Rectal smooth muscle tissue (tissue), 1 donor: Measurements from ENCODE around the gene DRC7.

Experiments
- H3K27ac ChIP-seq: one replicate; pipeline ENCODE4 v1.7.0; 2013; ENCODE audit warnings: low read depth, low read length, inconsistent platforms
- H3K27me3 ChIP-seq: one replicate; pipeline ENCODE4 v1.7.0; 2013; ENCODE audit warnings: low read length; ENCODE audit not compliant: control insufficient read depth, insufficient read depth
- H3K36me3 ChIP-seq: one replicate; pipeline ENCODE4 v1.7.0; 2013; ENCODE audit warnings: low read length; ENCODE audit not compliant: control insufficient read depth, insufficient read depth
- H3K4me1 ChIP-seq: one replicate; pipeline ENCODE4 v1.7.0; 2013; ENCODE audit warnings: low read length; ENCODE audit not compliant: control insufficient read depth, insufficient read depth
- H3K4me3 ChIP-seq: one replicate; pipeline ENCODE4 v1.7.0; 2013; ENCODE audit warnings: low read length
- H3K9ac ChIP-seq: one replicate; pipeline ENCODE4 v1.7.0; 2013; ENCODE audit warnings: low read length

Gene DRC7, protein sequence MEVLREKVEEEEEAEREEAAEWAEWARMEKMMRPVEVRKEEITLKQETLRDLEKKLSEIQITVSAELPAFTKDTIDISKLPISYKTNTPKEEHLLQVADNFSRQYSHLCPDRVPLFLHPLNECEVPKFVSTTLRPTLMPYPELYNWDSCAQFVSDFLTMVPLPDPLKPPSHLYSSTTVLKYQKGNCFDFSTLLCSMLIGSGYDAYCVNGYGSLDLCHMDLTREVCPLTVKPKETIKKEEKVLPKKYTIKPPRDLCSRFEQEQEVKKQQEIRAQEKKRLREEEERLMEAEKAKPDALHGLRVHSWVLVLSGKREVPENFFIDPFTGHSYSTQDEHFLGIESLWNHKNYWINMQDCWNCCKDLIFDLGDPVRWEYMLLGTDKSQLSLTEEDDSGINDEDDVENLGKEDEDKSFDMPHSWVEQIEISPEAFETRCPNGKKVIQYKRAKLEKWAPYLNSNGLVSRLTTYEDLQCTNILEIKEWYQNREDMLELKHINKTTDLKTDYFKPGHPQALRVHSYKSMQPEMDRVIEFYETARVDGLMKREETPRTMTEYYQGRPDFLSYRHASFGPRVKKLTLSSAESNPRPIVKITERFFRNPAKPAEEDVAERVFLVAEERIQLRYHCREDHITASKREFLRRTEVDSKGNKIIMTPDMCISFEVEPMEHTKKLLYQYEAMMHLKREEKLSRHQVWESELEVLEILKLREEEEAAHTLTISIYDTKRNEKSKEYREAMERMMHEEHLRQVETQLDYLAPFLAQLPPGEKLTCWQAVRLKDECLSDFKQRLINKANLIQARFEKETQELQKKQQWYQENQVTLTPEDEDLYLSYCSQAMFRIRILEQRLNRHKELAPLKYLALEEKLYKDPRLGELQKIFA

DNA sequence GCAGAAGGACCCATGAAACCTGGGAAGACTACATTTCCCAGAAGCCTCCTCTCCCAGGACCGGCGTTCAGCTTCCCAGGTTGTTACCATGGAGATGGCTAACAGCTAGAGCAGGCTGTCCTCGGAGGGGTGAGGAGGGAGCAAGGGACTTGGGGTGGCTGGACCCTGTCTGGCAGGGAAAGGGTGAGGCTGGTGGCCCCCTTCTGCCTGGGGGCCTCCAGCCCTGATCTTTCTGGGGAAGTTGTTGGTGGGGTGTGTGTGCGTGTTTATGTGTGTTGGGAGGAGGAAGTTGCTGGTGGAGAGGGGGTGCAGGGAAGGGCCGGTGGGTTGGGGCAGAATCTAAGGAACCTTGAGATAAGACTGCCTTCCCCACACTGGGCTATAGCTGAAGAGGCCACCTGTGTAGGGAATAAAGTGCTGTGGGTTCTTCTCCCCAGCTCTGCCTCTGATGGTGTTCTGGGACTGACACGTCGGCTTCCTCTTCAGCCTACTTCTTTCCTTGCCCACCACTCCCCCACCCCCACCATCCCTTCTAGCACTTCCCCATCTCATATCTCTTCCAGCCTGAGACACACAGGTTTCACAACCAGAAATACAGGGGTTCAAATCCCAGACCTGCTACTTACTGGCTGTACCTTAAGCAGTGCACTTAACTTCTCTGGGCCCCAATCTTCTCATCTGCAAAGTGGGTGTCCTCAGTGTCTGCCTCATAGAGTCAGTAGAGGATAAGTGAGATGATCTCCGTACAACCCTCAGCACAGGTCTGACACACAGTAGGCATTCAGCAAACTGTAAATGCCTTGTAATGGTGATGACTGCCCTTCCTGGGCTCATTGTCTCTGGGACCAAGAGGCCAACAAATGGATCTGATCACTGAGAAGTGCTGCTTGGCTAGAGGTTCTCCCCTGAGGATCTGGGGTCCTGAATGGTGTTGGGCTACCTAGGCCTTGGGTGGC, at the start of gene DRC7:
TSS of gene DRC7 (plus strand) at position 82 of the 955 bp plus-strand sequence. CDS start 3,144 bp downstream, outside the sequence.
- Histone ChIP-seq H3K27ac (no peak within 1 kb of the TSS), H3K4me3 (no peak within 1 kb of the TSS)

DNA sequence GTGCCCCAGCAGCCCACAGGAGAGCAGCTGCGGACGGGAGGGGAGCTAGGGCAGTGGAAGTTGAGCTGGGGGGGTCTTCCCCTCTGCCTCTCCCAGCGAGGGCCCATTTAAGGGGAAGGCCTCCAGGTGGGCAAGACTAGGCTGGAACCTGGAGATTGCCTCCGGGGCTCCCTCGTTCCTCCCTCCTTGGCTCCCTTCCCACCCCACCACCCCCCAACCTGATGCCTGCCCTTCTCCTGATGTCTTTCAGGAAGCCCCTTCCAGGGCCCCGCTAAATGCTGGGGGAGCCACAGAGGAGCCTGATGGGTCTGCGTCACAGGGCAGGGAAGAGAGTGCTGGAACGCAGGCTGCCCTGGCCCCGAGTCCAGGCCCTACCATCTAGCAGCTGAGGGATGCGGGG, 49.4 kb upstream of the DRC7 start:
- Histone ChIP-seq H3K4me1 (no peaks in the 10 kb centered on the region), H3K27me3 (peaks cover 4% of the 10 kb centered on the region), H3K9ac (no peak overlapping the region), H3K27ac (no peak overlapping the region), H3K4me3 (no peak overlapping the region), H3K36me3 (peaks cover 5% of the 10 kb centered on the region)

More for the DNA sequence above, at the start of gene DRC7:
- Histone ChIP-seq H3K36me3 (no peaks in the 10 kb centered on the region), H3K27me3 (no peaks in the 10 kb centered on the region), H3K4me1 (no peaks in the 10 kb centered on the region), H3K9ac (no peak within 1 kb of the TSS)

DNA sequence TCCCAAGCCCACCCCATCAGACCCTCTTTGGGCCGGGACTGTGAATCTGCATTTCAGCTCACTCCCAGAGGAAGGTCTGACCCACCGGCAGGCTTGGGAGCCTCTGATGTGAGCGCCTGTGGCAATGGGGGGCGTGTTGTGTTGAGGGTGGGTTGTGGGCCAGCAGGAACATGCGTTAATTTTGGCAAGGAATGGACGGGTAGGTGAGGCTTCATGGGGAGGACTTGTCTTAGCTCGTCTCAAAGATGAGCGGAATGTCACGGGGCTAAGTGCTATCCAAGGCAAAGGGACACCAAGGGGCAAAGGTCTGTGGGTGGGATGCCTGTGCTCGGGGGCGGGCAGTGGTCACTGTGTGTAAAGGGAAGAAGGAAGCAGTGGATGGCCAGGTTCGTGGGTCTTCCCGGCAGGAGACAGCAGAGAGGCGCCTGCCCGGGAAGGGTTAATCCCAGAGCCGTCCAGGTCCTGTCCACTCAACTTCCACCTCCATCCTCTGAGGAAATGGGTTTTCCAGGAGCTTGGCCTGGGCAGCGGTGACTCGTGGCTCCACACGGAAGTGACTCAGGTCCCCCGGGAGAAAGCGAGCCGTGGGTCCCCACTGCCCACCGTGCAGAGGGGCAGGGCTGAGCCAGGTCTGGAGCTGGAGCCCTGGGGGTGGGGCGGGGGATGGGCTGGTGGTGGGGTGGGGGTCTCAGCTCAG, 48.8 kb upstream of the DRC7 start:
- Histone ChIP-seq H3K9ac (no peak overlapping the region), H3K4me3 (no peak overlapping the region), H3K4me1 (no peaks in the 10 kb centered on the region), H3K36me3 (peaks cover 5% of the 10 kb centered on the region), H3K27ac (no peak overlapping the region), H3K27me3 (peaks cover 4% of the 10 kb centered on the region)

DNA sequence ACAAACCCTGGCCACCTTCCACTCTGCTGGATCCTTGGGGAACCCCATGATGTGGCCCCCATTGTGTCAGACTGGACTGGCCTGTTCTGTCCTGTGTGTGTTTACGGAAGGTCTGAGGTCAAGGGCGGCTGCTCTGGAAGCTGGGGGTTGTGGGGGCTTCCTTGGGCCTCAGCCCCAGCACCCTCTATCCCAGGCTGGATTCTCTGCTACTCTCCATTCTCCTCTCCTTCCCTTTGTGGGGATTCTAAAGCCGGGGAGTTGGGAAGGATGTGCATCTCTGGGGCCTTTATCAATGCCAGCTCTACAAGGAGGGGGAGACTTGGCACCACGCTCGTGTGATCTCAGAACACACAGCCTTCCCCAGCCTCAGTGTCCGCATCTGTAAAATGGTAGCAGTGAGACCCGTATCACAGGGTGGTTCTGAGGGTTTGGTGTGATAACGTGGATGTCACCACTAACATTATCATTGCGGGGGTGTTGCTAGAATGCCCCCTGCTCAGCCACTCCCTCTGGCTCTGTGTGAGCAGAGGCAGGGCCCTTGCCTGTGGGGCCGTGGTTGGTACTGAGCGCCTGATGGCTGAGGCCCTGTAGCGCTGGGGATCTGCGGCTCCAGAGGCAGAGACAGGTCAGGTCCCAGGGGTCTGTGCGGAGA, 48.1 kb upstream of the DRC7 start:
- Histone ChIP-seq H3K9ac (no peak overlapping the region), H3K27me3 (peaks cover 4% of the 10 kb centered on the region), H3K4me1 (no peaks in the 10 kb centered on the region), H3K27ac (no peak overlapping the region), H3K4me3 (no peak overlapping the region), H3K36me3 (peaks cover 5% of the 10 kb centered on the region)

DNA sequence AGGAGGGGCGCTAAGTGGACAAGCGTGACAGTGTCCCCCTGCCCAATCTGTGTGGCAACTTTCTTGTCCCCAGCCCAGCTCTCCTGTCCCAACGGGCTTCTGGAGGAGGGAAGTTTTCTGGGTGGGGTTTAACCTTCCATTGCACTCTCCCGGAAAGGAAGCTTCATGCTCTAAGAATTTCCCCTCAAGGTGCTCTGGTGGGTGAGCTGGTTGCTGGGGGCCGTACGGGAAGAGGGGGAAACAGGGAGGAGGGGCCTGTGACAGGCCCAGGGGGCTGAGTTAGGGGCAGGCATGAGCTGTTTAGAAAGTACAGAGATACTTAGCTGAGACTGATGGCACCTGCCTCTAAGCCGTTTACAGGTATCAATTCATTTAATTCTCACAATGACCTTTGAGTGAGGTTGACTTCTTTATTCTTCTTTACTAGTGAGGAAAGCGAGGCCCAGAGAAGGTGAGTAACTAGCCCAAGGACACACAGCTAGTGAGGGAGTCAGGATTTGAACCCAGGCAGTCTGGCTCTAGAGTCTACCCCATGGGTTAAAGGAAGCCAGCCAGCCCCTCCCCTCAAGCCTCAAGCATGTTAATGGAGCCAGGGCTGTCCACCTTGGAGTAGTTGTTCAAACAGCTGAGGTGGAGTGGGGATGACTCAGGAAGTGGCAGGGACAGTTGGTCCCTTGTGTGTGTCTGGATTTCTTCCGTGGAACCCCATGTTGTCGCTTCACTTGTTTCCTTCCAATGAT, 47.3 kb upstream of the DRC7 start:
- Histone ChIP-seq H3K9ac (no peak overlapping the region), H3K4me1 (no peaks in the 10 kb centered on the region), H3K4me3 (no peak overlapping the region)

DNA sequence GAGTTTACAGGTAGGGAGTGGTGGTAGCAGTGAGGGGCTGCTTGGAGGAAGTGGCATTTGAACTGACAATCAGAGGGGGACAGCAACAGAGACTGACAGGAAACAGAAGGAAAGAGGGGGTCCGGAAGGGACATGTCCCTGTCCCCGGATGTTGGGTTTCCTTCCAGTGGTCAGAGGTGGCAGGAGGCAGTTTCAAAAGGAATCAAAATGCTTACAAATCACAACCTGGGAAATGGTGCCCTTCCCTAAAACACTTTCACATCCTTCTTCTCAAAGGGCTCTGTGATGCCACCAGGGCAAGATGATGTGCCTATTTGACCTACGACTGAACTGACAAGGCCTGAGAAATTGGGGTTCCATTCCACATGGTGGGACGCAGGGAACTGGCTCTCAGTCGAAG, 46.5 kb upstream of the DRC7 start:
- no peaks in the 10 kb centered on the region for H3K4me1 ChIP-seq
- no peak overlapping the region for H3K9ac ChIP-seq
- H3K36me3 ChIP-seq: peaks cover 5% of the 10 kb centered on the region
- no peak overlapping the region for H3K4me3 ChIP-seq
- H3K27ac ChIP-seq: no peak overlapping the region
- peaks cover 4% of the 10 kb centered on the region for H3K27me3 ChIP-seq

More for the DNA sequence above, 47.3 kb upstream of the DRC7 start:
- peaks cover 5% of the 10 kb centered on the region for H3K36me3 ChIP-seq
- peaks cover 4% of the 10 kb centered on the region for H3K27me3 ChIP-seq
- H3K27ac ChIP-seq: no peak overlapping the region

DNA sequence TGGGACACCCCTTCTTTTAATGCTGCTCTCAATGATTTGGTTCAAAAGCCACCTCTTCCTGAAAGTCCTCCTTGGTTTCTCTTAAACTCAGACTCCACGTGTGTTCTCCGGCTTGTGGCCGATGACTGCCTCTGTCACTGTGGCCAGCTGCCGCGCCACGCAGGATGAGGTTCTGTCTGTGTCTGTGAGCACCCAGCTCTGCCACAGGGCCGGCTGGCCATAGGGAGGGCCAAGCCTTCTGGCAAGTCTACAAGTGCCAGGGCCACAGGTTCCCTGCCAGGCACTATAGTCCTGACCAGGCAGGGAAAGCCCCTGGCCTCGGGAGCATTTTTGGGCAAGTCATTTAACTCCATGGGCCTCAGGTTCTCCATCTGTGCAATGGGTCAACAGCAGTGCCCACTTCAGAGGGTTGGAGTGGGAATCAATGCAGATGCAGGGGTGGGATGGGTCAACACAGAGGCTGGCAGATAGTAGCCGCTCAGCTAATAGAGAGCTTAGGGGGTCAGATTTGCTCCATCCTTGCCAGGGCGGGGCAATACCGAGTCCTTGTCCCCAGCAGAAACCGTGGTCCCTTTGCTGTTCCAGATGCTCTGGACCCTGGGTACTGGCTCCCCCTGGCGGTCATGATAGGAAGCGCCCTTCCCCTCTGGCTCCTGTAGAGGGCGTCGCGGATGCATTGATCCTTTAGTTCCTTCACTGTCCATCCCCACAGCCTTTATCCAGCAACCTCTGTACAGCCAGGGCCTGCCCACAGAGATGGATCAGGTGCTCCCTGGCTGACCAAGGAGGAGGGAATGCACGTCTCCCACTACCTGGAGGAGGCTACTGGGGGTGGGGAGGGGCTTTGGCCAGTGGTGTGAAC, 45.8 kb upstream of the DRC7 start:
- Histone ChIP-seq H3K9ac (no peak overlapping the region), H3K27ac (no peak overlapping the region), H3K36me3 (peaks cover 5% of the 10 kb centered on the region), H3K4me3 (no peak overlapping the region), H3K4me1 (no peaks in the 10 kb centered on the region), H3K27me3 (peaks cover 4% of the 10 kb centered on the region)

DNA sequence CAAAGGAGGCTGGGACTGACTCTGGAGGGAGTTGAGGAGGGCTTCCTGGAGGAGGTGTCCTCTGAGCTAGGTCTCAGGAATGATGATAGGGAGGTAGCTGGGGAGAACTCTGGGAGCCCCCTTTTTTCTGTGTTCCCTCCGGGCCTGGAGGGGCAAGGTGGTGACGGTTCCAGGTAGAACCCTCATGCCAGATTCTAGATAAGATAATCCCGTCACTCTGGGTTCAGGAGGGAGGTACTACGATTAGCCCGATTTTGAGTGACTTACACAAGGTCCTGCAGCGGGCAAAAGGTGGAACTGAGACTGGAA, 45.2 kb upstream of the DRC7 start:
- no peak overlapping the region for H3K4me3 ChIP-seq
- no peak overlapping the region for H3K9ac ChIP-seq

DNA sequence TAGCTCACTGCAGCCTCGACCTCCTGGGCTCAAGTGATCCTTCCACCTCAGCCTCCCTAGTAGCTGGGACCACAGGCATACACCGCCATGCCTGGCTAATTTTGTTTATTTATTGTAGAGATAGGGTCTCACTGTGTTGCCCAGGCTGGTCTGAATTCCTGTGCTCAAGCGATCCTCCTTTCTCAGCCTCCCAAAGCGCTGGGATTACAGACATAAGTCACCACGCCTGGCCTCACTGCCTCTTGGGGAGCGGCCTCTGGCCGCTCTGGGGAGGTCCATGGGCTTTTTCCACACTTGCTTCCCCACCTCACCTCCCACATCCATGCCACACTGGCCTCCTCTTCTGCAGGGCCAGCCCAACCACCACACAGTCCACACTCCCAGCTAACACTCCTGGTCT, 44.8 kb upstream of the DRC7 start:
- H3K4me1 ChIP-seq: no peaks in the 10 kb centered on the region
- no peak overlapping the region for H3K4me3 ChIP-seq
- H3K27me3 ChIP-seq: no peaks in the 10 kb centered on the region
- H3K27ac ChIP-seq: no peak overlapping the region
- no peaks in the 10 kb centered on the region for H3K36me3 ChIP-seq
- H3K9ac ChIP-seq: no peak overlapping the region

More for the DNA sequence above, 45.2 kb upstream of the DRC7 start:
- H3K36me3 ChIP-seq: peaks cover 4% of the 10 kb centered on the region
- H3K4me1 ChIP-seq: no peaks in the 10 kb centered on the region
- peaks cover 3% of the 10 kb centered on the region for H3K27me3 ChIP-seq
- no peak overlapping the region for H3K27ac ChIP-seq
